H1 (cell line): ENCODE data around the gene TK2. TPM values are rescaled to one million over a fixed set of nuclear protein-coding genes. Genes with fewer than 3 reads are reported as not detected.

Source experiments
- CTCF ChIA-PET: fragments of 300-600 bp; sonication (Branson Sonifier 250); formaldehyde crosslinking; loops from one replicate; lab custom pipeline; 2021; ENCODE audit not compliant: partially characterized antibody; lab: Charles Lee
- POLR2A ChIA-PET: fragments of 300-600 bp; sonication (Branson Sonifier 250); formaldehyde crosslinking; loops from one replicate; lab custom pipeline; 2021; ENCODE audit warnings: inconsistent platforms; ENCODE audit not compliant: partially characterized antibody; lab: Charles Lee
- DNase-seq, 2 experiments: peaks; one replicate each; pipeline versions ENCODE4 v3.0.0 to v3.0.0-alpha.2; 2010 to 2022; ENCODE audit warnings: low spot score in 2 of 2, low read depth in 1 of 2, mixed read lengths in 1 of 2
- FAIRE-seq: peaks from 2 replicates; lab custom pipeline; 2011; peaks lifted over from hg19 to GRCh38; lab: Jason Lieb, UNC
- H2AFZ ChIP-seq: 2 replicates; pipeline ENCODE4 v1.8.1; 2012; ENCODE audit warnings: low read length, inconsistent platforms
- H2AK5ac ChIP-seq: 2 replicates; pipeline ENCODE4 v1.6.1; 2013; ENCODE audit warnings: low read depth, low read length
- H2BK120ac ChIP-seq: replicated peaks from 2 replicates; pipeline ENCODE3; 2013; ENCODE audit warnings: low read depth, low read length, inconsistent platforms
- H2BK12ac ChIP-seq: 2 replicates; pipeline ENCODE4 v1.6.1; 2013; ENCODE audit warnings: low read depth, low read length
- H2BK15ac ChIP-seq: 2 replicates; pipeline ENCODE4 v1.6.1; 2013; ENCODE audit warnings: low read length
- H2BK20ac ChIP-seq: 2 replicates; pipeline ENCODE4 v1.6.1; 2013; ENCODE audit warnings: low read length
- H2BK5ac ChIP-seq: 2 replicates; pipeline ENCODE4 v1.6.1; 2013; ENCODE audit warnings: low read depth, low read length
- H3K14ac ChIP-seq: 2 replicates; pipeline ENCODE4 v1.6.1; 2013; ENCODE audit warnings: inconsistent platforms; ENCODE audit not compliant: insufficient read length
- H3K18ac ChIP-seq: 2 replicates; pipeline ENCODE4 v1.6.1; 2013; ENCODE audit warnings: low read length; ENCODE audit errors: extremely low read depth
- H3K23ac ChIP-seq: 2 replicates; pipeline ENCODE4 v1.6.1; 2013; ENCODE audit warnings: inconsistent platforms; ENCODE audit not compliant: insufficient read length
- H3K23me2 ChIP-seq: 2 replicates; pipeline ENCODE4 v1.6.1; 2013; ENCODE audit warnings: low read depth, low read length
- H3K27ac ChIP-seq: 2 replicates; pipeline ENCODE4 v1.6.1; 2011; ENCODE audit warnings: low read depth, low read length, inconsistent platforms
- H3K27me3 ChIP-seq, 4 experiments: replicated peaks in 1 of 4; 1 replicate in 1 of 4; 2 replicates in 3 of 4; pipeline versions ENCODE4 v1.6.1 to v1.8.1; 2011 to 2013; ENCODE audit warnings: low read length in 3 of 4, mild to moderate bottlenecking in 3 of 4, inconsistent platforms in 2 of 4, mixed read lengths in 2 of 4, moderate library complexity in 1 of 4; ENCODE audit not compliant: control insufficient read depth in 3 of 4, insufficient read depth in 3 of 4; ENCODE audit errors: extremely low read depth in 1 of 4
- H3K36me3 ChIP-seq, 4 experiments: 2 replicates each; pipeline versions ENCODE4 v1.6.1 to v1.8.1; 2011 to 2013; ENCODE audit warnings: mild to moderate bottlenecking in 4 of 4, low read length in 3 of 4, moderate library complexity in 2 of 4, control low read depth in 1 of 4, inconsistent platforms in 1 of 4; ENCODE audit not compliant: insufficient read depth in 4 of 4, control insufficient read depth in 2 of 4
- H3K4ac ChIP-seq: replicated peaks from 2 replicates; pipeline ENCODE3; 2013; ENCODE audit warnings: low read length, low read depth, mixed read lengths, inconsistent platforms; ENCODE audit not compliant: insufficient read length
- H3K4me1 ChIP-seq, 4 experiments: replicated peaks in 1 of 4; 1 replicate in 1 of 4; 2 replicates in 3 of 4; pipeline versions ENCODE4 v1.6.1 to v1.8.1; 2011 to 2013; ENCODE audit warnings: low read length in 3 of 4, inconsistent platforms in 2 of 4, mixed read lengths in 1 of 4; ENCODE audit not compliant: insufficient read depth in 4 of 4, control insufficient read depth in 3 of 4
- H3K4me2 ChIP-seq, 2 experiments: 2 replicates each; pipeline versions ENCODE4 v1.6.1 to v1.8.1; 2011 to 2013; ENCODE audit warnings: low read depth in 2 of 2, low read length in 2 of 2, control low read depth in 1 of 2, inconsistent platforms in 1 of 2, mild to moderate bottlenecking in 1 of 2; ENCODE audit not compliant: insufficient read depth in 1 of 2
- H3K4me3 ChIP-seq, 4 experiments: fragments of 200-600, 300-600 bp in 1 of 4; sonication (generic), shearing (Covaris generic), sonication (Bioruptor Twin) in 1 of 4; 2 replicates each; pipeline versions ENCODE4 v1.5.1 to v1.8.1; 2011 to 2016; ENCODE audit warnings: low read length in 4 of 4, low read depth in 3 of 4, control low read depth in 2 of 4, inconsistent platforms in 2 of 4, mild to moderate bottlenecking in 2 of 4, mixed read lengths in 1 of 4, moderate library complexity in 1 of 4; ENCODE audit not compliant: insufficient read depth in 2 of 4; ENCODE audit errors: extremely low read depth in 1 of 4
- H3K56ac ChIP-seq: replicated peaks from 2 replicates; pipeline ENCODE3; 2013; ENCODE audit warnings: low read depth, mild to moderate bottlenecking, mixed read lengths, low read length, inconsistent platforms; ENCODE audit not compliant: insufficient read length
- H3K79me1 ChIP-seq: 2 replicates; pipeline ENCODE4 v1.6.1; 2013; ENCODE audit warnings: low read depth, low read length, control low read depth
- H3K79me2 ChIP-seq, 2 experiments: 2 replicates each; pipeline versions ENCODE4 v1.6.1 to v1.8.1; 2012 to 2013; ENCODE audit warnings: low read length in 2 of 2, mild to moderate bottlenecking in 2 of 2, inconsistent platforms in 1 of 2; ENCODE audit not compliant: insufficient read depth in 2 of 2, control insufficient read depth in 1 of 2
- H3K9ac ChIP-seq, 4 experiments: replicated peaks in 1 of 4; 1 replicate in 1 of 4; 2 replicates in 3 of 4; pipeline versions ENCODE4 v1.6.1 to v1.8.1; 2011 to 2013; ENCODE audit warnings: low read depth in 3 of 4, low read length in 3 of 4, control low read depth in 2 of 4, mild to moderate bottlenecking in 2 of 4, moderate library complexity in 2 of 4, inconsistent platforms in 1 of 4; ENCODE audit errors: extremely low read depth in 1 of 4
- H3K9me3 ChIP-seq, 2 experiments: 2 replicates each; pipeline versions ENCODE4 v1.6.1 to v1.8.1; 2012 to 2013; ENCODE audit warnings: mild to moderate bottlenecking in 2 of 2, moderate library complexity in 2 of 2, control low read depth in 1 of 2, inconsistent platforms in 1 of 2, low read depth in 1 of 2, low read length in 1 of 2, mixed read lengths in 1 of 2; ENCODE audit not compliant: insufficient read depth in 2 of 2
- H4K20me1 ChIP-seq, 2 experiments: replicated peaks in 1 of 2; 2 replicates each; pipeline versions ENCODE3 to v1.8.1; 2011 to 2013; ENCODE audit warnings: inconsistent platforms in 2 of 2, low read length in 2 of 2, mild to moderate bottlenecking in 1 of 2; ENCODE audit not compliant: insufficient read depth in 2 of 2, control insufficient read depth in 1 of 2
- H4K5ac ChIP-seq: 2 replicates; pipeline ENCODE4 v1.6.1; 2013; ENCODE audit warnings: low read length, low read depth, mixed read lengths, inconsistent platforms; ENCODE audit not compliant: insufficient read length
- H4K8ac ChIP-seq: 2 replicates; pipeline ENCODE4 v1.8.0; 2013; ENCODE audit warnings: mild to moderate bottlenecking, moderate library complexity, low read length, inconsistent platforms; ENCODE audit not compliant: insufficient read depth; ENCODE audit errors: extremely low read depth
- H4K91ac ChIP-seq: replicated peaks from 2 replicates; pipeline ENCODE3; 2013; ENCODE audit warnings: low read length, mixed read lengths, inconsistent platforms; ENCODE audit not compliant: insufficient read length
- BRCA1 ChIP-seq: IDR thresholded peaks from 2 replicates; pipeline ENCODE4 v1.6.1; 2012; ENCODE audit warnings: low read depth, low read length, improper control_type of control experiment
- CBX5 ChIP-seq: fragments of 300-800, 300-1000 bp; sonication (generic); IDR thresholded peaks from 2 replicates; pipeline ENCODE4 v1.7.1; 2016; ENCODE audit warnings: antibody characterized with exemption, low read length, low read depth
- CEBPB ChIP-seq: IDR thresholded peaks from 2 replicates; pipeline ENCODE4 v1.6.1; 2012; ENCODE audit warnings: low read depth, low read length
- CREB1 ChIP-seq: IDR thresholded peaks from 2 replicates; pipeline ENCODE4 v1.6.1; 2012; ENCODE audit warnings: inconsistent platforms
- EGR1 ChIP-seq: IDR thresholded peaks from 2 replicates; pipeline ENCODE4 v1.6.1; 2011; ENCODE audit warnings: low read depth, low read length, borderline replicate concordance
- JUN ChIP-seq: IDR thresholded peaks from 2 replicates; pipeline ENCODE4 v1.6.1; 2011; ENCODE audit warnings: low read depth, mild to moderate bottlenecking, improper control_type of control experiment, low read length
- JUND ChIP-seq: IDR thresholded peaks from 2 replicates; pipeline ENCODE4 v1.6.1; 2011; ENCODE audit warnings: mild to moderate bottlenecking, improper control_type of control experiment, low read length
- KDM1A ChIP-seq: fragments of 200-600, 300-600 bp; sonication (generic); IDR thresholded peaks from 2 replicates; pipeline ENCODE4 v1.7.1; 2016; ENCODE audit warnings: mild to moderate bottlenecking, low read length, borderline replicate concordance
- MAX ChIP-seq: IDR thresholded peaks from 2 replicates; pipeline ENCODE4 v1.6.1; 2012; ENCODE audit warnings: inconsistent platforms
- PHF8 ChIP-seq: fragments of 200-600 bp; sonication (generic); conservative IDR thresholded peaks from 2 replicates; pipeline ENCODE4 v1.7.1; 2012; ENCODE audit warnings: low read depth, mild to moderate bottlenecking, inconsistent platforms, low read length, moderate library complexity
- POU5F1 ChIP-seq: IDR thresholded peaks from 2 replicates; pipeline ENCODE4 v1.6.1; 2011; ENCODE audit warnings: low read depth, mild to moderate bottlenecking, low read length, moderate library complexity
- RAD21 ChIP-seq, 2 experiments: IDR thresholded peaks in 1 of 2; conservative IDR thresholded peaks in 1 of 2; 2 replicates each; pipeline ENCODE4 v1.6.1; 2011; ENCODE audit warnings: low read depth in 2 of 2, low read length in 2 of 2, improper control_type of control experiment in 1 of 2, inconsistent platforms in 1 of 2, mild to moderate bottlenecking in 1 of 2, moderate library complexity in 1 of 2
- RXRA ChIP-seq: IDR thresholded peaks from 2 replicates; pipeline ENCODE4 v1.6.1; 2011; ENCODE audit warnings: low read depth, mild to moderate bottlenecking, low read length, moderate library complexity; ENCODE audit not compliant: insufficient read depth
- SIN3A ChIP-seq, 2 experiments: IDR thresholded peaks in 1 of 2; conservative IDR thresholded peaks in 1 of 2; 2 replicates each; pipeline ENCODE4 v1.6.1; 2011 to 2012; ENCODE audit warnings: low read length in 2 of 2, improper control_type of control experiment in 1 of 2, low read depth in 1 of 2, mild to moderate bottlenecking in 1 of 2
- TAF1 ChIP-seq: IDR thresholded peaks from 2 replicates; pipeline ENCODE4 v1.6.1; 2011; ENCODE audit warnings: mild to moderate bottlenecking, low read depth, low read length
- WGBS, 2 experiments: shearing (Covaris generic) in 1 of 2; methylation state at CpG; one replicate each; pipeline versions ENCODE4 v1.1.6 to v1.1.7; 2013 to 2015; ENCODE audit warnings: low lambda C conversion rate in 2 of 2, mixed read lengths in 2 of 2, inconsistent platforms in 1 of 2, low coverage in 1 of 2, missing lambda C conversion rate in 1 of 2; ENCODE audit not compliant: insufficient replicate concordance in 2 of 2, insufficient coverage in 1 of 2, insufficient read length in 1 of 2; ENCODE audit errors: extremely low coverage in 1 of 2, missing lambda C conversion rate in 1 of 2; 5-methylcytosine and 5-hydroxymethylcytosine counted together
- polyA plus RNA-seq, 7 experiments: library from polyadenylated mRNA; depleted of rRNA in 3 of 7; stranded (reverse) in 5 of 7; unstranded in 2 of 7; fragments of >200 nt in 5 of 7; fragments of 200-250 nt in 2 of 7; gene quantifications; 1 replicate in 5 of 7; 2 replicates in 1 of 7; 4 replicates in 1 of 7; pipeline versions ENCODE4 v1.2.1 to v1.2.3, GENCODE V29; 2011 to 2013; ENCODE audit warnings: missing spikeins in 2 of 7, mixed read lengths in 2 of 7
- total RNA-seq: library from RNA; stranded (reverse); fragmentation: NEBNext Ultra II Directional; extraction: Animal tissue kit (Norgen Biotek cat#: 25700); gene quantifications from 2 replicates; pipeline ENCODE4 v1.2.1, GENCODE V29; 2021

The TK2 gene
- total and polyA plus RNA-seq, 2 of the 8 experiments (the other 6 are each of a cell fraction or from before 2014, with no cell fraction given) = 2.7 to 3.6 TPM

GRCh38 chr16:66572356-66572755, 22.4 kb upstream of the TK2 start:
- no peaks in the 10 kb centered on the region for H3K4me1 ChIP-seq
- no peaks in the 10 kb centered on the region for H3K79me1 ChIP-seq
- no peaks in the 10 kb centered on the region for H4K20me1 ChIP-seq
- WGBS, 2 experiments = 79% methylated on average over 2 of the region's 2 CpGs; no CpG with 5 or more reads in 1 of the 2 experiments
- no peak overlapping the region for H2BK120ac ChIP-seq
- no peak overlapping the region for H2AK5ac ChIP-seq
- no peak overlapping the region for H2BK20ac ChIP-seq
- H2AFZ ChIP-seq = no peak overlapping the region
- H3K23me2 ChIP-seq = no peaks in the 10 kb centered on the region
- no peak overlapping the region for H3K4me2 ChIP-seq
- H3K56ac ChIP-seq = no peak overlapping the region
- no peak for FAIRE-seq
- H2BK12ac ChIP-seq = no peak overlapping the region
- H3K9me3 ChIP-seq = no peaks in the 10 kb centered on the region
- H3K27me3 ChIP-seq = peaks cover 0 to under 1% (median under 1%) of the 10 kb centered on the region in 4 experiments; a peak in 3 of 7 replicates
- H4K91ac ChIP-seq = no peak overlapping the region
- H3K18ac ChIP-seq = no peak overlapping the region
- DNase-seq = no peak
- H2BK5ac ChIP-seq = no peak overlapping the region
- H3K23ac ChIP-seq = no peak overlapping the region
- ChIA-PET CTCF (interaction anchor here (1.0 to 6.8 kb wide), 8 partner anchors 9 to 168 kb away, joined by 3 to 30 read pairs (median 4); no protein-coding TSS in a partner anchor), POLR2A (interaction anchor here (1.4 kb wide), 1 partner anchor 10 kb away, joined by 4 read pairs; no protein-coding TSS in a partner anchor)
- no peaks in the 10 kb centered on the region for H3K36me3 ChIP-seq
- H3K4me3 ChIP-seq = no peak overlapping the region
- no peak overlapping the region for H3K4ac ChIP-seq
- TF ChIP-seq RXRA (no peak), JUN (no peak), JUND (no peak), BRCA1 (no peak), CBX5 (no peak), TAF1 (no peak), EGR1 (no peak), MAX (no peak), SIN3A (conservative IDR thresholded peaks at IDR 0.05 in 1 of 2, IDR thresholded peaks at IDR 0.05 in 1 of 2; ENCODE audit: low read depth in 1 of 2, low read length in 2 of 2) (no peak), CREB1 (no peak), KDM1A (no peak), RAD21 (IDR thresholded peaks at IDR 0.05 in 1 of 2, conservative IDR thresholded peaks at IDR 0.05 in 1 of 2; ENCODE audit: low read depth in 2 of 2, low read length in 2 of 2) (no peak), CEBPB (no peak), POU5F1 (no peak), PHF8 (no peak)
- no peak overlapping the region for H4K5ac ChIP-seq
- H4K8ac ChIP-seq = no peak overlapping the region; the same call in 1 of the 2 replicates
- H3K14ac ChIP-seq = no peak overlapping the region
- no peak overlapping the region for H3K9ac ChIP-seq
- no peak overlapping the region for H3K27ac ChIP-seq
- no peak overlapping the region for H2BK15ac ChIP-seq
- H3K79me2 ChIP-seq = no peaks in the 10 kb centered on the region
